ENCODE results near the gene RDH12. TPM values are rescaled to one million over a fixed set of nuclear protein-coding genes. Genes with fewer than 3 reads are reported as not detected.

The RDH12 gene
- total and polyA plus RNA-seq, 2 donors (not counting 3 experiments of a cell fraction or from before 2014, with no cell fraction given): not detected

GRCh38 chr14:67778792-67779191 is 77.1 kb downstream of the RDH12 start:
- no peak overlapping the region for H3K27ac ChIP-seq (ENCODE audit: insufficient read depth, low read depth, low read length)
- BruUV-seq (replicated peaks): no TSS peak
- H3K4me1 ChIP-seq (ENCODE audit: control insufficient read depth, extremely low read depth, insufficient read depth, low read length): no peaks in the 10 kb centered on the region
- H3K79me2 ChIP-seq (ENCODE audit: control insufficient read depth, insufficient read depth, low read length): no peaks in the 10 kb centered on the region
- CTCF ChIA-PET: no interaction called here
- no peak for FAIRE-seq
- no peaks in the 10 kb centered on the region for H3K9me1 ChIP-seq (replicated peaks; ENCODE audit: control insufficient read depth, extremely low read depth, insufficient read depth, low read length)
- dilution Hi-C loops (cut with MboI; ENCODE audit: extremely low pct_ligation_motif_present, low sequenced_read_pairs): no loop called here
- no peaks in the 10 kb centered on the region for H3K27me3 ChIP-seq (ENCODE audit: control insufficient read depth in 2 of 2, insufficient read depth in 2 of 2, low read length in 2 of 2)
- intact Hi-C loops (cut with micrococcal nuclease): no loop called here
- no peaks in the 10 kb centered on the region for H3K9me3 ChIP-seq (replicated peaks; ENCODE audit: control insufficient read depth, insufficient read depth, low read length)
- TF ChIP-seq FOS (IDR thresholded peaks at IDR 0.05; ENCODE audit: borderline replicate concordance, insufficient read depth, low read length): no peak
- no peak for TF ChIP-seq CTCF (IDR thresholded peaks at IDR 0.05; ENCODE audit: extremely low read depth in 1 of 2, insufficient read depth in 1 of 2, low read depth in 1 of 2, low read length in 2 of 2)
- TF ChIP-seq POLR2A (IDR thresholded peaks at IDR 0.05; ENCODE audit: low read depth, low read length): no peak
- no peak for TF ChIP-seq POLR2AphosphoS5 (IDR thresholded peaks at IDR 0.05; ENCODE audit: insufficient read depth, low read depth, low read length)
- no peak for TF ChIP-seq MAX (IDR thresholded peaks at IDR 0.05; ENCODE audit: insufficient read depth, insufficient read length)
- no peak for TF ChIP-seq EZH2 (IDR thresholded peaks at IDR 0.05; ENCODE audit: borderline replicate concordance, low read depth, low read length, severe bottlenecking)
- TF ChIP-seq GATA2 (IDR thresholded peaks at IDR 0.05; ENCODE audit: insufficient read depth, insufficient read length, low read depth, low read length): no peak
- TF ChIP-seq JUN (IDR thresholded peaks at IDR 0.05; ENCODE audit: borderline replicate concordance, insufficient read depth, insufficient read length, low read depth): no peak
- TF ChIP-seq MYC (IDR thresholded peaks at IDR 0.05; ENCODE audit: low read depth, low read length): no peak
- H3K36me3 ChIP-seq (ENCODE audit: control insufficient read depth in 2 of 2, extremely low read depth in 1 of 2, insufficient read depth in 2 of 2, low read length in 2 of 2): peaks cover 27 to 50% of the 10 kb centered on the region in 2 experiments
- H2AFZ ChIP-seq (ENCODE audit: low read depth, low read length): no peak overlapping the region
- H3K9ac ChIP-seq (replicated peaks; ENCODE audit: extremely low read depth, insufficient read depth, low read length): no peak overlapping the region
- H3K4me2 ChIP-seq (ENCODE audit: insufficient read depth, low read length): no peak overlapping the region
- DNase-seq (ENCODE audit: low read depth, low spot score): no peak
- no peak overlapping the region for H3K4me3 ChIP-seq (replicated peaks in 1 of 3; ENCODE audit: insufficient read depth in 1 of 3, low read depth in 1 of 3, low read length in 3 of 3)
- POLR2A ChIA-PET: no interaction called here
- no peaks in the 10 kb centered on the region for H4K20me1 ChIP-seq (replicated peaks; ENCODE audit: control insufficient read depth, extremely low read depth, insufficient read depth, low read length)
